ENCODE data around the gene FLYWCH2.
"Not testable (repeated sequence)": the region's sequence is repeated elsewhere in the genome, so short reads cannot be mapped to it uniquely, and the experiment has no call there.

The FLYWCH2 gene

DNA sequence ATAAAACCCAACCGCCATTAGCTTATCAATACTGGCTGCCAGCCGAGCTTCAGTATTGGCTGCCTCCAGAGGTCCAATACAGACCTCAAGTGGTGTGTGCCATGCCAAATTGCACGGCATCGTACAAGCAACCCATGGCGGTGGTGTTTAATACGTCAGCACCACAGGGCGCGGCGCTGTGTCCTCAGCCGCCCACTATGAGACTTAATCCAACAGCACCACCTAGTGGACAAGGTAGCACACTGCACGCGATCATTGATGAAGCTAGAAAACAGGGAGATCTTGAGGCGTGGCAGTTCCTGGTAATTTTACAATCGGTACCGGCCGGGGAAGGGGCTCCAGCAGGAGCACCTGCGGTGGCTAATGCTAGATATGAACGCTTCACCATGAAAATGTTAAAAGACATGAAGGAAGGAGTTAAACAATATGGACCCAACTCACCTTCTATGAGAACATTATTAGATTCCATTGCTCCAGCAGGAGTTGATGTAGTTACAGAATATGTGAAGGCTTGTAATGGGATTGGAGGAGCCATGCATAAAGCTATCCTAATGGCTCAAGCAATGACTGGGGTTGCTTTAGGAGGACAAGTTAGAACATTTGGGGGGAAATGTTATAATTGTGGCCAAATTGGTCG lies 44.1 kb downstream of the FLYWCH2 start:
- DNase-seq (ENCODE audit: low read depth), result peak; percentile 90
- peak overlapping the region; percentile 45 for H3K4me3 ChIP-seq (ENCODE audit: low read depth, low read length)
- peak; percentile 88 for TF ChIP-seq CTCF (conservative IDR thresholded peaks at IDR 0.05; ENCODE audit: low read depth, low read length)

DNA sequence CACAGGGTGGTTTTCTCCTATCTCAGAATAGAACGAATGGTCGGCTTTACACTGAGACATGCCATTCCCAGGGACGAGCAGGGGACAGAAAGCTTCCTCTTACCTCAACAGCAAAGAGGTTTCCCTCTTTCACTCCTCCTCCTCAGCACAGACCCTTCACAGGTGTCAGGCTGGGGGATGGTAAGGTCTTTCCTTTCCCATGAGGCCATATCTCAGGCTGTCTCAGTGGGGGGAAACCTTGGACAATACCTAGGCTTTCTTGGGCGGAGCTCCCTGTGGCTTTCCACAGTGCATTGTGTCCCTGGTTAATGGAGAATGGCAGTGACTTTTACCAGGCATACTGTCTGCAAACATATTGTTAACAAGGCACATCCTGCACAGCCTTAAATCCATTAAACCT lies 45.1 kb downstream of the FLYWCH2 start:
- not testable (repeated sequence) for H3K4me3 ChIP-seq (ENCODE audit: low read depth, low read length); DNase-seq (ENCODE audit: low read depth)

DNA sequence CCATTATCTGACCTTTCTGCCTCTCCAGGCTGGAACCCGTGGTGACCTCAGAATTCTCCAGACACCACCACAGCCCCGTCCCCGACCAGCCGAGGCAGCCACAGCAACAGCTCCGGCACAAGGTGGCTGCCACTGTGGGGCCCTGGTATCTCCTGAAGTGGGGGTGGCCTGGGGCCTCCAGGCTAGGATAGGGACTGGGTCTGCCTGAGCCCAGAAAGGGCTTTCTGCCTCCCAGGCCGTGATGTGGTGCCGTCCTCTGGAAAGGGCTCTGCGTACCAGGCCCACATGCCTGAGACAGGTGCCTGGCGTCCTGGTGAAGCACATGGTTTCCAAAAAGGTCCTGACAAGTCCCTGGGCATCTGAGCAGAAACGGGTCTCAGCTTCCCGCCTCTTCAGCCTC lies 45.8 kb downstream of the FLYWCH2 start:
- TF ChIP-seq CTCF (conservative IDR thresholded peaks at IDR 0.05; ENCODE audit: low read depth, low read length), result no peak
- DNase-seq (ENCODE audit: low read depth), result no peak
- H3K4me3 ChIP-seq (ENCODE audit: low read depth, low read length), result no peak overlapping the region

DNA sequence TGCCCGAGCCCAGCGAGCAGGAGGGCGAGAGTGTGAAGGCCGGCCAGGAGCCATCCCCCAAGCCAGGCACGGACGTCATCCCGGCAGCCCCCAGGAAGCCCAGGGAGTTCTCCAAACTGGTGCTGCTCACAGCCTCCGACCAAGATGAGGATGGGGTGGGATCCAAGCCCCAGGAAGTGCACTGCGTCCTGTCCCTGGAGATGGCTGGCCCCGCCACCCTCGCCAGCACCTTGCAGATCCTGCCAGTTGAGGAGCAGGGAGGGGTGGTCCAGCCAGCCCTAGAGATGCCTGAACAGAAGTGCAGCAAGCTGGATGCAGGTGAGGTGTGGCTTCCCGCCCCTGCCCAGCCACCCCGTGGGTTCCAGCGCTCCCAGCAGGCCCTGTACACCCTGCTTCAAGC lies 46.7 kb downstream of the FLYWCH2 start:
- no peak overlapping the region for H3K4me3 ChIP-seq (ENCODE audit: low read depth, low read length)
- TF ChIP-seq CTCF (conservative IDR thresholded peaks at IDR 0.05; ENCODE audit: low read depth, low read length), result no peak
- no peak for DNase-seq (ENCODE audit: low read depth)

DNA sequence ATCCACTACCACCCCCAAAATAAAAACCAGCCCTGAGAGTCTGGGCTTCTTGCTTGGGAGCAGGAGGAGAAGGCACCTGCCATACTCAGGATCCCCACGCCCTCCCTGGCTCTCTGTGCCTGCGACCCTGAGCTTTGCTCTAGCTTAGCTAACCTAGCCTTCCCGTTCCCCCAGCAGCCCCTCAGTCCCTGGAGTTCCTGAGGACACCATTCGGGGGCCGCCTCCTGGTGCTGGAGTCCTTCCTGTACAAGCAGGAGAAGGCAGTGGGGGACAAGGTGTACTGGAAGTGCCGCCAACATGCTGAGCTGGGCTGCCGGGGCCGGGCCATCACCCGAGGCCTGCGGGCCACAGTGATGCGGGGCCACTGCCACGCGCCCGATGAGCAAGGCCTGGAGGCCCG lies 47.2 kb downstream of the FLYWCH2 start:
- no peak for TF ChIP-seq CTCF (conservative IDR thresholded peaks at IDR 0.05; ENCODE audit: low read depth, low read length)
- H3K4me3 ChIP-seq (ENCODE audit: low read depth, low read length), result no peak overlapping the region
- no peak for DNase-seq (ENCODE audit: low read depth)

GRCh38 chr16:2931231-2931914 lies 48.4 kb downstream of the FLYWCH2 start:
- not testable (repeated sequence) for H3K4me3 ChIP-seq (ENCODE audit: low read depth, low read length); DNase-seq (ENCODE audit: low read depth)

DNA sequence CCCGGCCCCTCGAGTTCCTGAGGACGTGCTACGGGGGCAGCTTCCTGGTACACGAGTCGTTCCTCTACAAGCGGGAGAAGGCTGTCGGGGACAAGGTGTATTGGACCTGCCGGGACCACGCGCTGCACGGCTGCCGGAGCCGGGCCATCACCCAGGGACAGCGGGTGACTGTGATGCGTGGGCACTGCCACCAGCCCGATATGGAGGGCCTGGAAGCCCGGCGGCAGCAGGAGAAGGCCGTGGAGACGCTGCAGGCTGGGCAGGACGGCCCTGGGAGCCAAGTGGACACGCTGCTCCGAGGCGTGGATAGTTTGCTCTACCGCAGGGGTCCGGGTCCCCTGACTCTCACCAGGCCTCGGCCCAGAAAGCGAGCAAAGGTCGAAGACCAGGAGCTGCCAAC lies 50.1 kb downstream of the FLYWCH2 start:
- DNase-seq (ENCODE audit: low read depth), result no peak
- no peak overlapping the region for H3K4me3 ChIP-seq (ENCODE audit: low read depth, low read length)
- no peak for TF ChIP-seq CTCF (conservative IDR thresholded peaks at IDR 0.05; ENCODE audit: low read depth, low read length)

DNA sequence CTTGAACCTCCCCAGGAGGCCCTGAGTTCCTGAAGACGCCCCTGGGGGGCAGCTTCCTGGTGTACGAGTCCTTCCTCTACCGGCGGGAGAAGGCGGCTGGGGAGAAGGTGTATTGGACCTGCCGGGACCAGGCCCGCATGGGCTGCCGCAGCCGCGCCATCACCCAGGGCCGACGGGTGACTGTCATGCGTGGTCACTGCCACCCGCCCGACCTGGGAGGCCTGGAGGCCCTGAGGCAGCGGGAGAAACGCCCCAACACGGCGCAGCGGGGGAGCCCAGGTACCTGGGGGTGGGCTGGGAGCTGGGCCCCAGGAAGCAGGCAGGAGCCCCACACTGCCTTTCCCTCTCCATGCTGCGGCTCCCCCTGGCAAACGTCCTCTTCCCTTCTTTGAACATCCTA lies 50.7 kb downstream of the FLYWCH2 start:
- no peak for DNase-seq (ENCODE audit: low read depth)
- H3K4me3 ChIP-seq (ENCODE audit: low read depth, low read length), result no peak overlapping the region
- no peak for TF ChIP-seq CTCF (conservative IDR thresholded peaks at IDR 0.05; ENCODE audit: low read depth, low read length)
